Bronchial epithelial cell (primary cell): Measurements from ENCODE around the gene AP2A1. TPM values are rescaled to one million over a fixed set of nuclear protein-coding genes. Genes with fewer than 3 reads are reported as not detected.
A peak's percentile ranks its signal among the peaks of the same experiment; 100 is the strongest.

Source experiments
- DNase-seq: peaks from one replicate; pipeline ENCODE4 v3.0.0-alpha.2; 2010; ENCODE audit warnings: low read depth
- FAIRE-seq: peaks from 2 replicates; lab custom pipeline; 2011; peaks lifted over from hg19 to GRCh38; lab: Jason Lieb, UNC
- H3K27me3 ChIP-seq: 2 replicates; pipeline ENCODE4 v1.5.1; 2011; ENCODE audit warnings: low read length; ENCODE audit not compliant: control insufficient read depth, insufficient read depth
- H3K36me3 ChIP-seq: 2 replicates; pipeline ENCODE4 v1.5.1; 2011; ENCODE audit warnings: low read length; ENCODE audit not compliant: control insufficient read depth, insufficient read depth
- H3K4me3 ChIP-seq: 2 replicates; pipeline ENCODE4 v1.5.1; 2011; ENCODE audit warnings: mild to moderate bottlenecking, low read depth, low read length, control low read depth
- CTCF ChIP-seq: IDR thresholded peaks from 2 replicates; pipeline ENCODE4 v1.5.1; 2011; ENCODE audit warnings: mild to moderate bottlenecking, moderate library complexity, low read length, control low read depth, inconsistent platforms; ENCODE audit not compliant: insufficient read depth, severe bottlenecking
- total RNA-seq: library from RNA; depleted of rRNA; stranded (reverse); fragments of >200 nt; gene quantifications from 2 replicates; pipeline ENCODE4 v1.2.1, GENCODE V29; 2014

Gene AP2A1
- total RNA-seq, 1 donor from 2014 or later, result 25.5 TPM

GRCh38 chr19:49793561-49793840, 26.7 kb downstream of the AP2A1 start:
- H3K4me3 ChIP-seq, result no peak overlapping the region
- FAIRE-seq (no peak), DNase-seq (peak; percentile 31)
- H3K27me3 ChIP-seq, result no peaks in the 10 kb centered on the region
- peaks cover 37% of the 10 kb centered on the region for H3K36me3 ChIP-seq
- TF ChIP-seq CTCF, result no peak

- Histone ChIP-seq H3K4me3 (no peak overlapping the region), H3K36me3 (peaks cover 43% of the 10 kb centered on the region), H3K27me3 (no peaks in the 10 kb centered on the region)
- no peak for FAIRE-seq
- TF ChIP-seq CTCF, result no peak
- no peak for DNase-seq
These were observed 28.8 kb downstream of the AP2A1 start for GRCh38 chr19:49795615-49796014.

- Histone ChIP-seq H3K4me3 (no peak overlapping the region), H3K27me3 (no peaks in the 10 kb centered on the region), H3K36me3 (peaks cover 45% of the 10 kb centered on the region)
- no peak for TF ChIP-seq CTCF
- FAIRE-seq, result no peak
- no peak for DNase-seq
These were observed 31.8 kb downstream of the AP2A1 start for GRCh38 chr19:49798574-49798973.

GRCh38 chr19:49799271-49799797, 32.5 kb downstream of the AP2A1 start:
- Histone ChIP-seq H3K27me3 (no peaks in the 10 kb centered on the region), H3K36me3 (peaks cover 42% of the 10 kb centered on the region), H3K4me3 (no peak overlapping the region)
- no peak for TF ChIP-seq CTCF
- DNase-seq (no peak), FAIRE-seq (no peak)

- peaks cover 42% of the 10 kb centered on the region for H3K36me3 ChIP-seq
- DNase-seq, result no peak
- no peak for TF ChIP-seq CTCF
- no peak overlapping the region for H3K4me3 ChIP-seq
- H3K27me3 ChIP-seq, result no peaks in the 10 kb centered on the region
- FAIRE-seq, result no peak
These were observed 33.1 kb downstream of the AP2A1 start for GRCh38 chr19:49799798-49800376.

GRCh38 chr19:49800771-49801170, 34.0 kb downstream of the AP2A1 start:
- no peak for TF ChIP-seq CTCF
- DNase-seq (no peak), FAIRE-seq (no peak)
- H3K27me3 ChIP-seq, result no peaks in the 10 kb centered on the region
- no peak overlapping the region for H3K4me3 ChIP-seq
- H3K36me3 ChIP-seq, result peaks cover 35% of the 10 kb centered on the region
